GM12872 (cell line): ENCODE data around the gene KLK2.

Experiments
- CTCF ChIP-seq: IDR thresholded peaks from 3 replicates; pipeline ENCODE4 v1.5.1; 2011; ENCODE audit warnings: low read depth, mild to moderate bottlenecking, low read length, moderate library complexity; ENCODE audit not compliant: insufficient read depth

KLK2 gene

GRCh38 chr19:50870417-50871089 is 2.7 kb upstream of the KLK2 start:
- no peak for TF ChIP-seq CTCF

GRCh38 chr19:50874211-50874610 is 972 bp downstream of the KLK2 start:
- TF ChIP-seq CTCF, result no peak

GRCh38 chr19:50875795-50876422 is 2.7 kb downstream of the KLK2 start:
- no peak for TF ChIP-seq CTCF

- no peak for TF ChIP-seq CTCF
Measured at GRCh38 chr19:50876456-50876855, 3.2 kb downstream of the KLK2 start.

GRCh38 chr19:50877338-50877737 is 4.1 kb downstream of the KLK2 start:
- no peak for TF ChIP-seq CTCF

GRCh38 chr19:50878851-50879250 is 5.6 kb downstream of the KLK2 start:
- TF ChIP-seq CTCF, result no peak

- TF ChIP-seq CTCF, result no peak
Measured at GRCh38 chr19:50880241-50880640, 7.0 kb downstream of the KLK2 start.
